ENCODE data around the gene ADGRL3.

GRCh38 chr4:61254406-61254805 is 54.3 kb downstream of the ADGRL3 start:
- TF ChIP-seq CTCF (IDR thresholded peaks at IDR 0.05) (no peak), POLR2A (IDR thresholded peaks at IDR 0.05) (no peak), EP300 (IDR thresholded peaks at IDR 0.05) (no peak), POLR2AphosphoS5 (IDR thresholded peaks at IDR 0.05) (no peak)

Data from suprapubic skin (tissue), 4 donors.